HCT116 (cell line): ENCODE measurements around the gene DEGS1. TPM values are rescaled to one million over a fixed set of nuclear protein-coding genes. Genes with fewer than 3 reads are reported as not detected.

Experiments used
- ATAC-seq: fragments of 200-7000 bp; cut with Tn5 transposase; 2 replicates; pipeline ENCODE4 v1.9.1; 2020; ENCODE audit warnings: mild to moderate bottlenecking, moderate library complexity
- BruUV-seq: library from RNA; stranded (reverse); fragments of 400-500 nt; replicated peaks from 2 replicates; lab custom pipeline; 2021; lab: Mats Ljungman, UMichigan
- CTCF ChIA-PET: fragments of 300-600 bp; sonication (Branson Sonifier 250); formaldehyde crosslinking; loops from one replicate; lab custom pipeline; 2021; ENCODE audit warnings: antibody characterized with exemption; lab: Charles Lee
- POLR2A ChIA-PET: fragments of 300-600, 350-600 bp; sonication (Branson Sonifier 250); formaldehyde crosslinking; loops from one replicate; lab custom pipeline; 2021; ENCODE audit warnings: antibody characterized with exemption; lab: Charles Lee
- RAD21 ChIA-PET, 2 experiments: fragments of 300-600 bp; sonication (Branson Sonifier 250); formaldehyde crosslinking; loops; one replicate each; lab custom pipeline; 2023; ENCODE audit warnings: low total read pairs in 2 of 2; ENCODE audit not compliant: uncharacterized antibody in 2 of 2, unreplicated experiment in 2 of 2, low non-redundant PET in 1 of 2; lab: Charles Lee
- DNase-seq: peaks from one replicate; pipeline ENCODE4 v3.0.0-alpha.2; 2010; ENCODE audit warnings: low read depth, low spot score
- H2AFZ ChIP-seq: fragments of 200-600 bp; shearing (Covaris generic), sonication (generic); 2 replicates; pipeline ENCODE4 v1.6.1; 2017; ENCODE audit warnings: low read depth, mixed run types, mixed read lengths, antibody characterized with exemption, low read length; ENCODE audit not compliant: poor library complexity, severe bottlenecking
- H3K27ac ChIP-seq: 2 replicates; pipeline ENCODE4 v1.5.1; 2012; ENCODE audit warnings: low read depth, low read length
- H3K27me3 ChIP-seq: fragments of 200-600 bp; sonication (generic); 2 replicates; pipeline ENCODE4 v1.6.1; 2016; ENCODE audit warnings: mixed run types, low read length, mixed read lengths; ENCODE audit not compliant: insufficient read depth
- H3K36me3 ChIP-seq, 2 experiments: fragments of 200-500 bp in 1 of 2; fragments of 200-600 bp in 1 of 2; sonication (Bioruptor generic) in 1 of 2; sonication (generic) in 1 of 2; 2 replicates each; pipeline versions ENCODE4 v1.5.1 to v1.6.1; 2014 to 2016; ENCODE audit warnings: low read length in 2 of 2, inconsistent platforms in 1 of 2, mixed read lengths in 1 of 2, mixed run types in 1 of 2; ENCODE audit not compliant: insufficient read depth in 2 of 2, control insufficient read depth in 1 of 2
- H3K4me1 ChIP-seq, 2 experiments: fragments of 200-600 bp in 1 of 2; sonication (generic) in 1 of 2; 2 replicates each; pipeline versions ENCODE4 v1.5.1 to v1.6.1; 2012 to 2017; ENCODE audit warnings: low read length in 2 of 2, inconsistent platforms in 1 of 2, mild to moderate bottlenecking in 1 of 2, mixed read lengths in 1 of 2, mixed run types in 1 of 2, moderate library complexity in 1 of 2; ENCODE audit not compliant: insufficient read depth in 2 of 2, control insufficient read depth in 1 of 2
- H3K4me2 ChIP-seq: fragments of 200-600 bp; sonication (generic); 2 replicates; pipeline ENCODE4 v1.6.1; 2017; ENCODE audit warnings: mixed run types, low read length, mixed read lengths
- H3K4me3 ChIP-seq, 2 experiments: fragments of 200-600 bp in 1 of 2; sonication (generic) in 1 of 2; replicated peaks in 1 of 2; 2 replicates each; pipeline ENCODE4 v1.5.1; 2011 to 2016; ENCODE audit warnings: low read length in 2 of 2, control low read depth in 1 of 2, low read depth in 1 of 2, mild to moderate bottlenecking in 1 of 2, mixed read lengths in 1 of 2, mixed run types in 1 of 2
- H3K79me2 ChIP-seq: fragments of 200-600 bp; sonication (generic); 2 replicates; pipeline ENCODE4 v1.6.1; 2017; ENCODE audit warnings: mild to moderate bottlenecking, mixed run types, low read length, moderate library complexity, mixed read lengths; ENCODE audit not compliant: insufficient read depth
- H3K9ac ChIP-seq: fragments of 200-600 bp; sonication (generic); 2 replicates; pipeline ENCODE4 v1.6.1; 2016; ENCODE audit warnings: low read length, mixed read lengths
- H3K9me2 ChIP-seq: fragments of 200-600 bp; sonication (generic), shearing (Covaris generic); 2 replicates; pipeline ENCODE4 v1.6.1; 2017; ENCODE audit warnings: mixed run types, mild to moderate bottlenecking, moderate library complexity; ENCODE audit not compliant: insufficient read depth
- H3K9me3 ChIP-seq, 2 experiments: fragments of 200-500 bp in 1 of 2; fragments of 200-600 bp in 1 of 2; sonication (Bioruptor generic) in 1 of 2; sonication (generic) in 1 of 2; 2 replicates each; pipeline ENCODE4 v1.6.1; 2014 to 2017; ENCODE audit warnings: low read length in 2 of 2, mixed read lengths in 2 of 2, inconsistent platforms in 1 of 2, low read depth in 1 of 2, mild to moderate bottlenecking in 1 of 2, mixed run types in 1 of 2, moderate library complexity in 1 of 2; ENCODE audit not compliant: control insufficient read depth in 1 of 2, insufficient read depth in 1 of 2
- H4K20me1 ChIP-seq: fragments of 200-600 bp; sonication (generic), shearing (Covaris generic); 2 replicates; pipeline ENCODE4 v1.6.1; 2017; ENCODE audit warnings: mixed run types, mild to moderate bottlenecking, moderate library complexity; ENCODE audit not compliant: insufficient read depth
- CEBPB ChIP-seq: IDR thresholded peaks from 2 replicates; pipeline ENCODE4 v1.6.1; 2012; ENCODE audit warnings: low read depth
- EZH2 ChIP-seq: fragments of 200-600 bp; sonication (generic); IDR thresholded peaks from 2 replicates; pipeline ENCODE4 v1.6.1; 2017; ENCODE audit warnings: antibody characterized with exemption, mixed run types
- EZH2phosphoT487 ChIP-seq: fragments of 200-600 bp; IDR thresholded peaks from 2 replicates; pipeline ENCODE4 v1.6.1; 2018; ENCODE audit warnings: antibody characterized with exemption, borderline replicate concordance
- JUND ChIP-seq: IDR thresholded peaks from 2 replicates; pipeline ENCODE4 v1.6.1; 2012
- POLR2A ChIP-seq: IDR thresholded peaks from 2 replicates; pipeline ENCODE4 v1.7.0; 2011; ENCODE audit warnings: borderline replicate concordance; ENCODE audit not compliant: insufficient read depth, insufficient read length; ENCODE audit errors: extremely low read depth
- POLR2AphosphoS5 ChIP-seq: IDR thresholded peaks from 2 replicates; pipeline ENCODE4 v1.6.1; 2011; ENCODE audit warnings: mild to moderate bottlenecking, low read depth, low read length, moderate library complexity
- RAD21 ChIP-seq: IDR thresholded peaks from 2 replicates; pipeline ENCODE4 v1.6.1; 2012; ENCODE audit warnings: low read depth, mild to moderate bottlenecking
- SIN3A ChIP-seq: IDR thresholded peaks from 2 replicates; pipeline ENCODE4 v1.6.1; 2012; ENCODE audit warnings: low read depth
- SP1 ChIP-seq: IDR thresholded peaks from 2 replicates; pipeline ENCODE4 v1.6.1; 2012; ENCODE audit warnings: low read depth
- SRF ChIP-seq: IDR thresholded peaks from 2 replicates; pipeline ENCODE4 v1.6.1; 2012; ENCODE audit warnings: low read depth
- intact Hi-C: fragments of 100-400 bp; cut with micrococcal nuclease; formaldehyde crosslinking; loops from 2 replicates; pipeline ENCODE4 v1.10.0; 2022
- total RNA-seq: library from RNA; stranded (reverse); gene quantifications from one replicate; pipeline ENCODE4 v1.2.1, GENCODE V29; 2021; ENCODE audit not compliant: unreplicated experiment
- TF ChIP-seq, protein P1 (sequence below), 3 experiments: fragments of 200-600 bp in 1 of 3; sonication (generic) in 1 of 3; IDR thresholded peaks in 2 of 3; conservative IDR thresholded peaks in 1 of 3; 2 replicates each; pipeline ENCODE4 v1.5.1; 2012 to 2017; ENCODE audit warnings: low read depth in 2 of 3, low read length in 2 of 3, antibody characterized with exemption in 1 of 3, borderline replicate concordance in 1 of 3, control low read depth in 1 of 3, mild to moderate bottlenecking in 1 of 3, mixed read lengths in 1 of 3, mixed run types in 1 of 3, moderate library complexity in 1 of 3; ENCODE audit not compliant: insufficient read depth in 1 of 3

Gene DEGS1
- total RNA-seq, 1 experiment from 2014 or later, result 23.1 TPM

DNA sequence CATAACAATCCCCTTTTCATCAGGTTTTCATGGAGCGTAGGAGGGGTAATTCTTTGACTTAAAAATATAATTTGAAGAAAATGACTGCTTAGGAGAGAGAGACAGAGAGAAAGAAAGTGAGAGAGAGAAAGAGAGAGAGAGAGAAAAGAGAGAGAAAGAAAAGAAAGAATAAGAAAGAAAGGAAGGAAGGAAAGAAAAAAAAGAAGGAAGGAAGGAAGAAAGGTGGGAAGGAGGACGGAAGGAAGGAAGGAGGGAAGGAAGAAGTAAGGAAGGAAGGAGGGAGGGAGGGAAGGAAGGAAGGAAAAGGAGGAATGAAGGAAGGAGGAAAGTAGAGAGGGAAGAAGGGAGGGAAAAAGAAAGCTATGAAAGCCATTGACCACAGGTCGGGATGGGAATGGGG, 10.8 kb upstream of the DEGS1 start (continued):
- TF ChIP-seq, protein P1, sequence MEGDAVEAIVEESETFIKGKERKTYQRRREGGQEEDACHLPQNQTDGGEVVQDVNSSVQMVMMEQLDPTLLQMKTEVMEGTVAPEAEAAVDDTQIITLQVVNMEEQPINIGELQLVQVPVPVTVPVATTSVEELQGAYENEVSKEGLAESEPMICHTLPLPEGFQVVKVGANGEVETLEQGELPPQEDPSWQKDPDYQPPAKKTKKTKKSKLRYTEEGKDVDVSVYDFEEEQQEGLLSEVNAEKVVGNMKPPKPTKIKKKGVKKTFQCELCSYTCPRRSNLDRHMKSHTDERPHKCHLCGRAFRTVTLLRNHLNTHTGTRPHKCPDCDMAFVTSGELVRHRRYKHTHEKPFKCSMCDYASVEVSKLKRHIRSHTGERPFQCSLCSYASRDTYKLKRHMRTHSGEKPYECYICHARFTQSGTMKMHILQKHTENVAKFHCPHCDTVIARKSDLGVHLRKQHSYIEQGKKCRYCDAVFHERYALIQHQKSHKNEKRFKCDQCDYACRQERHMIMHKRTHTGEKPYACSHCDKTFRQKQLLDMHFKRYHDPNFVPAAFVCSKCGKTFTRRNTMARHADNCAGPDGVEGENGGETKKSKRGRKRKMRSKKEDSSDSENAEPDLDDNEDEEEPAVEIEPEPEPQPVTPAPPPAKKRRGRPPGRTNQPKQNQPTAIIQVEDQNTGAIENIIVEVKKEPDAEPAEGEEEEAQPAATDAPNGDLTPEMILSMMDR (IDR thresholded peaks at IDR 0.05 in 2 of 3, conservative IDR thresholded peaks at IDR 0.05 in 1 of 3; ENCODE audit: borderline replicate concordance in 1 of 3, insufficient read depth in 1 of 3, low read depth in 2 of 3, low read length in 2 of 3), result no peak
- TF ChIP-seq CEBPB (no peak), SIN3A (no peak), EZH2 (no peak), RAD21 (no peak)

DNA sequence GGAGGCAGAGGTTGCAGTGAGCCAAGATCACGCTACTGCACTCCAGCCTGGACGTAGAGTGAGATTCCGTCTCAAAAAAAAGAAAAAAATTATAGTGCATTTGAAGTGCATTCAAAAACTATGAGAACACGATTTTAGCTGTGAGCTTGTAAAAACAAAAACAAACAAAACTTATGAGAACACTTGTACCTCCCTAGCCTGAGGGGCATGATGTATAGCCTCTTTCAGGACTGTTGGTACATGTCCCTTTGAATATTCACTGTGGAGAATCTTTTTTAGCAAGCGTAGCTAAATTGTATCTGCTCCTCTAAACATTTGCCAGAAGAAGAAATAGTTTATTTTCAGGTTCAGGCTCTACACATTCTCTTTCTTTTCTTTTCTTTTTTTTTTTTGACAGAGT, 9.5 kb upstream of the DEGS1 start:
- H3K4me3 ChIP-seq, result no peak overlapping the region
- no peak overlapping the region for H3K4me2 ChIP-seq

More for the DNA sequence above, 9.5 kb upstream of the DEGS1 start:
- CTCF ChIA-PET, result interaction anchor here (1.0 kb wide), 1 partner anchor 9 kb away, joined by 3 read pairs; the partner anchor contains the start of gene DEGS1
- Histone ChIP-seq H3K4me1 (peaks cover 0 to 7% of the 10 kb centered on the region in 2 experiments; a peak in 1 of 4 replicates), H3K79me2 (no peaks in the 10 kb centered on the region), H3K27me3 (no peaks in the 10 kb centered on the region), H3K9ac (no peak overlapping the region), H2AFZ (no peak overlapping the region), H3K36me3 (no peaks in the 10 kb centered on the region), H4K20me1 (no peaks in the 10 kb centered on the region), H3K9me3 (no peaks in the 10 kb centered on the region), H3K9me2 (no peaks in the 10 kb centered on the region), H3K27ac (no peak overlapping the region)
- intact Hi-C loops, result no loop called here
- TF ChIP-seq RAD21, result no peak
- no peak for TF ChIP-seq EZH2phosphoT487
- TF ChIP-seq SRF, result no peak
- no peak for TF ChIP-seq JUND
- no peak for TF ChIP-seq POLR2AphosphoS5
- TF ChIP-seq POLR2A, result no peak
- no peak for TF ChIP-seq SP1
- TF ChIP-seq CEBPB, result no peak
- no peak for DNase-seq
- POLR2A ChIA-PET, result no interaction called here
- no peak for ATAC-seq
- RAD21 ChIA-PET, result no interaction called here
- no TSS peak for BruUV-seq
